COLO668 (cell line): ENCODE results near the gene SPRR5.

Source experiments
- DNase-seq: peaks from one replicate; lab custom pipeline; 2025; ENCODE audit not compliant: unreplicated experiment; lab: John Stamatoyannopoulos, UW

Gene SPRR5

DNA sequence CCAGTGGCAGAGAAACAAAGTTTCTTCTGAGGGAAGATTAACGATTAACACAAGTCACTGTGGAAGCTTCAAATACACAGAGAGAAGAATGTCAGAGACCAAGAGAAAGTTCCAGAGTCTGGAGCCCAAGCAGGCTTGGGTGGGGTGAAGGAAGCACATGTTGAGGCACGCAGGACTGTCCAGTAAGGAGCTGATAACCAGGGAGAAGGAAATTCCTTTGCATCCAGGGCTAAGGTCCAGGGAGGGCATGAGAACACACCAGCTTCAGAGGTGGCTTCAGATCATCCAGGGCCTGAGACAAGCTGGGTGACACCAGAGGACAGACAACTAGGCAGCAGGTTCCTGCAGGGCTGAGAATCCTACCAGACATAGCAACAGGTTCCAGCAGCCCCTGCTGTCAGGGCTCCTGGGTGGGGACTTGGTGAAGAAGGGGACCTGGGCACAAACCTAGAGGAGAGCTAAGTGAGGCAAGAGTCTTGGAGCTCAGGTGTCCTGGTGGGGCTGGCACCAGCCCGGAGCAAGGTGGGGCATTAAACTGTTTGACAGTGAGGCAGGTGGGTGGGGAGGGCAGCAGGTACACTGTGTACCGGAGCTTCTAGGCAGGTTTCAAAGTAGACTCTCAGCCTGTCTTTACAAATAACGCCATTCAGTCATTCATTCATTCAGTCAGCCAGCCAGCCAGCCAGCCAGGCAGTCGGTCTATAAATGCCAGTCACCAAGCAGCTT, 34.3 kb downstream of the SPRR5 start:
- DNase-seq = no peak

DNA sequence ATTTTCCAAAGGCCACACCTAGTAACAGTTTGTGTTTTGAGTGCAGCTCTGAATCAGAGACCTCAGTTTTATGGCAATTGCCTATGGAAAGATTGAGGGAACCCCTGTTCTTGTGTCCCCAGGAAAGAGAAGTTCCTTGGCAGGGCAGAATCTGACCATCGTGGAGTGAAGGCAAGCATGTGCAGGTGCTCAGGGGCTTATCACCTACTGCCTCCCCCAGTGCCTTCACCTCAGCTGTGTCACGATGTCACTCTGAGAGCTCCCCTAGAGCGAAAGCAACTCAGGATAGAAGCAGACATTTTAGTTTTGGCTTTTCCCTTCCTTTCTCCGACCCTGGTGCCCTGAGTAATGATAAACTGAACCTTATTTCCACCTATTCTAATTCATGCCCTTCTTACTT, 35.1 kb downstream of the SPRR5 start:
- DNase-seq = no peak

DNA sequence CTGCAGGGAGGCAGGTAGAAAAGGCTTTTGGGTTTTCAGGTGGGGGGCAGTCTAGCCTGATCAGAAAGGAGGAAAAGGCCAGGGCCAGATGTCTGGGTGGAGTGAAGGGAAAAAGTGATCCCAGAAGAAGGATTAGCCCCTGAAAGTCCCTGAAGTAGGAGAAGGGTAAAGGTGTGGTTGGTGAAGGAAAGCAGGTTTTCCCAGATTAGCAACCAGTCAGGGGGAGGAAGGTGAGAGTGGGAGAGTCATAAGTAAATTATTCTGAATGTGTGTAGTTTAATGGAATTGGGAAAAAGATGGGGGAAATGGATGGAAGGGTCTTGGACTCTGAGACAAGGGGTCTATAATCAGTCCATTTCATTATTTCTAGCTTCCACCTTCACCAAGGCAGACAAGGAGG, 36.2 kb downstream of the SPRR5 start:
- no peak for DNase-seq

DNA sequence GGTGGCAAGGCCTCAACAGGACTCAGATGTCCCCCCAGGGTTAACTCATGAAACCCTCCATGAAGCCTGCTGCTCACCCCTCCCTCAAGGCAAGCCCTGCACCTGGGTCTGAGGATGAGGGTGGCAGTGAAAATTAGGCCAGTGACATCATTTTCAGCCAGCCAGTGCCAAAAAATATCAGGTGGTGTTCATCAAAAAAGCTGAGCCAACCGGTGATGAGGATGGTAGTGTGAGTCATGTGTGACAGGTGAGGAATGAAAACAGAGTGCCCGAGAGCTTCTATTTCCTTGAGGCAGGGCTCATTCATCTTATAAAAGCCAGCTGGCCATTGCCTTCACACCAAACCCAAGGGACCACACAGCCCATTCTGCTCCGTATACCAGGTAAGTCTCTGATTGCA, 36.7 kb downstream of the SPRR5 start, which contains the start of gene SPRR1A:
TSS of gene SPRR1A (plus strand) at position 339 of the 400 bp plus-strand sequence. CDS start 1,150 bp downstream, outside the sequence.
- DNase-seq = no peak

DNA sequence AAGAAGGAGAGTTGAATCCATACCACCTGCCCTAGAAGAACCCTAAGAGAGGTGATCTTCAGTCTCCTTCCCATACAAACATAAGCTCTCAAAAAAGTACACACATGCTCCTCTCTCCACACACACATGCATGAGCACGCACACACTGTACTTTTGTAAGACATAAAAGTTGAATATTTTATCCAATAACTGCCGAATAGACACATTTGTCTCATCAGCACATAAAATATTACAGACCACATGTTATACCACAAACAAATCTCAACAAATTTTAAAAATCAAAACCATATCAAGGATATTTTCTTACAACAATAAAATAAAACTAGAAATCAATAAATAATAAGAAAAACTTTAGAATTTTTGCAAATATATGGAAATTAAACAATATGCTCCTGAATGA, 39.6 kb downstream of the SPRR5 start:
- no peak for DNase-seq

DNA sequence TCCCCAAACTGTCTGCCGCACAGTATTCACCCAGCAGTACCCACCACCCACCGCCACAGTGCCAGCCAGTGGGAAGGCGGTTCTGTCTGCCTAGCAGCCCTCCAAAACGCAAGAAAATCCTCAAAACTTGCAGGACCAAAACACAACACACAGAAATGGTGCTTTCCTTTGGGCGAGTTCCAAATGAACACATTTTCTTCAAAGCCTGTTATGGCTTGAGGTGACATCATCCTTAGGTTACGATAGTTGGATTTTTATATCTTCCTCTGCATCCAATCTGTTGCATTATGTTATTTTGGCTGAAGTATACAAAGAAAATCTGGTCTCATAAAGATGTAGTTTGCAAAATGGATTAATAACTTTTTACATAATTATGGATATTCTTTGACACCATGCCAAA, 46.2 kb downstream of the SPRR5 start:
- DNase-seq = no peak

DNA sequence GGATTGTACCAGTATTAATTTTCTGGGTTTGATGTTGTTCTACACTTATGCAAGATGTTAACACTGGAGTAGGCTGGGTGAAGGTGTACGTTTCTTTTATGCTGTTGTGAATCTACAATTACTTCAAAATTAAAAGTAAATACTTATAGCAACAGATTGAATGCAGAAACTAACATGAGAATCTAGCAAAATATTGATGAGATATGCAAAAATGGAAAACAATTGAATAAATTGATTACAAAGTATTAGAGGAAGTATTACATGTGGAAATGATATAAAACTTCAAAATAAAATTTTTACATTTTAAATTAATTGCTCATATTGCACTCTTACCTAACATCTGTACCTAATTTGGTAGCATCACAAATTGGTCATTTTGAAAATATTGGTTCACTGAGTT, 48.8 kb downstream of the SPRR5 start:
- DNase-seq = no peak

DNA sequence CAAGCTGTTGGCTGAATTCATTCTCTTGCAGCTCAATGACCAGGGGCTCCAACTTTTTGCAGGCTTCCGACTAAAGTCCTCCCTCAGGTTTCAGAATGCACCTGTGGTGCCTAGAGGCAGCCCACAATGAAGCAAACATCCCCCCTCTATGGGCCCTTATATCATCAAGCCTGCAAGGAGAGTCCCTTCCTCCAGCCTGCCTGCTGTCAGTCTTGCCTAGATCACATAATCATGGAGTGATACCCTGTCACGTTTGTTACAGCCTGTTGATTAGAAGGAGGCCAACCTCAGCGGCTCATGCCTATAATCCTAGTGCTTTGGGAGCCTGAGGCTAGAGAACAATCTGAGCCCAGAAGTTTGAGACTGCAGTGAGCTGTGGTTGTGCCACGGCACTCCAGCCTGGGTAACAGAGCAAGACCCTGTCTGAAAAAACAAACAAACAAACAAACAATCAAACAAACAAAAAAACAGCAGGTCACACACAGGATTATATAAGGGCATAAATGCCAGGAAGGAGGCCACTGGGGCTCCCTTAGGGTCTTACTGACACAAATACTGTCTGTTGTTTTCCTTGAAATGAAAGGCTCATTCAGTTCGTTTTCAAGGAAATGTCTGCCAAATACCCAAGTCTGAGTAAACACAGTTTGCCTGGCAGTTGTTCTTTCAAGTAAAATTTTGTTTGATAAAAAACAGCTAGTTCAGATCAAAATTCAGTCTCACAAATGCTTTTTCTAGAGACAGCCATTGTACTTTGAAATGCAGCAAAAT, 49.8 kb downstream of the SPRR5 start:
- DNase-seq = no peak

DNA sequence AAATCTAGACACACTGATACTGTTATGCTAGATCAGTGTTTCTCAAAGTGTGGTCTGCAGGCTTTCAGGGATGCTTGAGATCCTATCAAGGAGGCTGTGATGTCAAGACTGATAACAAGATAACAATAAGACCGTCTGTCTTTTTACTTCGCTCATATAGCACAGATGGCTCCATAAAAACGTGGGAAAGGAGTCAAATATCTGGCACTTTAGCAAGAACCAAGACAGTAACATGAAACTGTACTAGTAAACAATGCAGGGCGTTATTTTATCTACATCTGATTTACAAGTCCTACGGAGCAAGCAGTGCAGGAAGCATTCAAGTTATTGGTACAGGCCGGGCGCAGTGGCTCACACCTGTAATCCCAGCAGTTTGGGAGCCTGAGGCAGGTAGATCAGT, 50.9 kb downstream of the SPRR5 start:
- no peak for DNase-seq

DNA sequence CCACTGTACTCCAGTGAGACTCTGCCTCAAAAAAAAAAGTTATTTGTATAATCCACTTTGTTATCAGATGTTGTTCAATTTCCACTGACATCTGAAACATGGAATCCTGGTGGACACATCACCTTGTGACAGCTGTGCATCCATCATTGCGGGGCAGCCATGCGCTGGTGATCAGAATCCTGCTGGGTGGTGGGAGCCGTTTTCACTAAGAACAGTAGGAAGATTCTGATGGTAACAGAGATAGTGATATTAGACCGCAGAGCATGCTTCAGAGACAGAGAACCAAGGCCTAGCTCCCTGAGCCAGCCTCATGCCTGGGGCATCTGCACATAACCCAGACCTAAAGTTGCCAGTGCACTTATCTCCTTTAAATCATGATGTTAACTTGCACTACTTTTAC, 51.5 kb downstream of the SPRR5 start:
- no peak for DNase-seq
